ENCODE data around the gene USP26. TPM values are rescaled to one million over a fixed set of nuclear protein-coding genes. Genes with fewer than 3 reads are reported as not detected.

Gene USP26
- total RNA-seq, 1 experiment from 2014 or later: not detected

GRCh38 chrX:133094098-133094731 is 2.7 kb downstream of the USP26 start:
- Histone ChIP-seq H3K9me2 (replicated peaks; ENCODE audit: low read length) (no peaks in the 10 kb centered on the region), H3K79me2 (ENCODE audit: low read length) (no peaks in the 10 kb centered on the region), H4K20me1 (ENCODE audit: low read length) (no peaks in the 10 kb centered on the region), H3K27ac (ENCODE audit: low read length) (no peak overlapping the region), H3K9ac (ENCODE audit: low read length) (no peak overlapping the region), H3K4me1 (ENCODE audit: insufficient read depth, low read length) (peaks cover 16% of the 10 kb centered on the region), H3K4me3 (ENCODE audit: low read length) (no peak overlapping the region), H3K4me2 (ENCODE audit: low read length) (0 out of 2 replicates have a peak overlapping the region, but pooled peaks have one; percentile 7), H3K36me3 (ENCODE audit: low read depth, low read length) (no peaks in the 10 kb centered on the region), H3K9me3 (ENCODE audit: low read length) (no peaks in the 10 kb centered on the region), H3K27me3 (ENCODE audit: low read length) (no peaks in the 10 kb centered on the region), H3F3A (ENCODE audit: low read length, unreplicated experiment) (no peaks in the 10 kb centered on the region), H2AFZ (ENCODE audit: low read length) (peak overlapping the region; percentile 68; the same call in 1 of the 2 replicates)
- DNase-seq (no peak), ATAC-seq (no peak)
- TF ChIP-seq EZH2phosphoT487 (IDR thresholded peaks at IDR 0.05; ENCODE audit: borderline replicate concordance, low read length) (no peak), CTCF (conservative IDR thresholded peaks at IDR 0.05; ENCODE audit: low read depth, low read length) (no peak), EZH2 (IDR thresholded peaks at IDR 0.05; ENCODE audit: low read length, unreplicated experiment) (no peak)
- intact Hi-C loops (cut with micrococcal nuclease): loop anchor here (5.0 kb wide), 1 partner anchor 47 kb away; no protein-coding TSS in a partner anchor
- no TSS peak for BruUV-seq (replicated peaks)
- ChIA-PET CTCF (interaction anchor here (1.7 kb wide), 1 partner anchor 48 kb away, joined by 6 read pairs; no protein-coding TSS in a partner anchor), POLR2A (ENCODE audit: unreplicated experiment) (no interaction called here)

- intact Hi-C loops (cut with micrococcal nuclease): loop anchor here (5.0 kb wide), 1 partner anchor 43 kb away; no protein-coding TSS in a partner anchor
- H3K79me2 ChIP-seq (ENCODE audit: low read length): no peaks in the 10 kb centered on the region
- no peak for ATAC-seq
Observed at GRCh38 chrX:133090236-133090809, 6.6 kb downstream of the USP26 start.

More at GRCh38 chrX:133090236-133090809, 6.6 kb downstream of the USP26 start:
- Histone ChIP-seq H3K36me3 (ENCODE audit: low read depth, low read length) (no peaks in the 10 kb centered on the region), H3K9ac (ENCODE audit: low read length) (no peak overlapping the region), H3F3A (ENCODE audit: low read length, unreplicated experiment) (no peaks in the 10 kb centered on the region), H3K4me3 (ENCODE audit: low read length) (no peak overlapping the region), H3K4me2 (ENCODE audit: low read length) (no peak overlapping the region), H3K27me3 (ENCODE audit: low read length) (no peaks in the 10 kb centered on the region), H3K4me1 (ENCODE audit: insufficient read depth, low read length) (peaks cover 28% of the 10 kb centered on the region), H3K27ac (ENCODE audit: low read length) (no peak overlapping the region), H2AFZ (ENCODE audit: low read length) (no peak overlapping the region), H4K20me1 (ENCODE audit: low read length) (no peaks in the 10 kb centered on the region), H3K9me2 (replicated peaks; ENCODE audit: low read length) (no peaks in the 10 kb centered on the region), H3K9me3 (ENCODE audit: low read length) (no peaks in the 10 kb centered on the region)
- DNase-seq: peak; percentile 23
- TF ChIP-seq EZH2 (IDR thresholded peaks at IDR 0.05; ENCODE audit: low read length, unreplicated experiment): no peak
- no peak for TF ChIP-seq CTCF (conservative IDR thresholded peaks at IDR 0.05; ENCODE audit: low read depth, low read length)
- TF ChIP-seq EZH2phosphoT487 (IDR thresholded peaks at IDR 0.05; ENCODE audit: borderline replicate concordance, low read length): no peak
- POLR2A ChIA-PET (ENCODE audit: unreplicated experiment): no interaction called here
- CTCF ChIA-PET: interaction anchor here (0.6 kb wide), 1 partner anchor 44 kb away, joined by 3 read pairs; no protein-coding TSS in a partner anchor
- no TSS peak for BruUV-seq (replicated peaks)
